GM12872 (cell line): ENCODE data around the gene TEX264.

ENCODE experiments used
- CTCF ChIP-seq: IDR thresholded peaks from 3 replicates; pipeline ENCODE4 v1.5.1; 2011; ENCODE audit warnings: low read depth, mild to moderate bottlenecking, low read length, moderate library complexity; ENCODE audit not compliant: insufficient read depth

The TEX264 gene

DNA sequence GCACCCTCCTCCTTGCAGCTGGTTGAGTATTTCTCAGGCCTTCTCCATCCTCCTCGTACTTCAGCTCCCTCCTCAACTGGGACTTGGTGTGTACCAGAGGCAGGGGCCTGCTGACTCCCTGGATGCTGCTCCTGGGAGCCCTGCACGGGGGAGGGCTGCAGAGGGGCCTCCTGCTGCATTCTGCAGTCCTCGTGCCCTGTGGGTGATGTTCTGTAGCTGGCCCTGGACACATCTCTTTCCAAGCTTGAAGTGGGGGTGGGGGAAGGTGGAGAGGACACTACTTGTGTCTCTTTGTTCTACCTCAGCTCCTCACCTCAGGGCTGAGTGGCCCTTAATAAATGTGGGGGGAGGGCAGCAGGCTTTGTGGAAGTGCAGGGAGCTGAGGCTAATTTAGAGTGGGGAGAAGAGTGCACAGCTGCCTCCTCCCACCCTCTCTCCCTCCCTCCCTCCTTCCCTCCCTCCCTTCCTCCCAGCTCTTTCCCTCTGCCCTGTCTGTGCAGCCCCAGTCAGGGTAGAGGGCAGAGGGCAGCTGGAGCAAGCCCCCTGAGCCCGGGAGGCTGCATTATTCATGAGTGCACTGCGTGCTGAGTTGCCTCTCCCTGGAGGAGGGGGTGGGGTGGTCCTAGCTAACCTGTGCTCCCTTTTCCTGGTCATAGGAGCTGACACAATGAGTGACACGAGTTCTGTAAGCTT lies 32.2 kb downstream of the TEX264 start:
- no peak for TF ChIP-seq CTCF

GRCh38 chr3:51703761-51704510 lies 32.9 kb downstream of the TEX264 start:
- TF ChIP-seq CTCF: no peak

- TF ChIP-seq CTCF: no peak
These were observed 33.5 kb downstream of the TEX264 start for GRCh38 chr3:51704511-51704950.

GRCh38 chr3:51705276-51706020 lies 34.4 kb downstream of the TEX264 start:
- TF ChIP-seq CTCF: no peak

GRCh38 chr3:51706021-51706485 lies 35.0 kb downstream of the TEX264 start:
- no peak for TF ChIP-seq CTCF

- no peak for TF ChIP-seq CTCF
These were observed 36.0 kb downstream of the TEX264 start, which contains the start of gene GRM2 for GRCh38 chr3:51706788-51707731. GRM2 (plus strand) TSS chr3:51707068; CDS start chr3:51708984, 1,916 bp downstream.
